GM23338 (cell line): Measurements from ENCODE around the gene TENT4B.

Source experiments
- CREB1 ChIP-seq: fragments of 250-450 bp; sonication (Bioruptor Pico); IDR thresholded peaks from 2 replicates; pipeline ENCODE4 v1.5.0; 2020; ENCODE audit warnings: low read depth, mild to moderate bottlenecking, moderate library complexity
- CTCF ChIP-seq, 2 experiments: fragments of 200-600 bp in 1 of 2; sonication (generic) in 1 of 2; conservative IDR thresholded peaks; 2 replicates each; pipeline versions ENCODE4 v1.5.1 to v1.6.1; 2016 to 2017; ENCODE audit warnings: antibody characterized with exemption in 2 of 2, low read depth in 2 of 2, mild to moderate bottlenecking in 2 of 2, moderate library complexity in 1 of 2
- EZH2 ChIP-seq: fragments of 200-600 bp; sonication (generic); IDR thresholded peaks from one replicate; pipeline ENCODE4 v1.8.0; 2017; ENCODE audit warnings: antibody characterized with exemption, mild to moderate bottlenecking, low read depth; ENCODE audit not compliant: unreplicated experiment
- EZH2phosphoT487 ChIP-seq: fragments of 200-600 bp; sonication (generic); IDR thresholded peaks from one replicate; pipeline ENCODE4 v1.8.1; 2018; ENCODE audit warnings: antibody characterized with exemption; ENCODE audit not compliant: unreplicated experiment
- JUNB ChIP-seq: IDR thresholded peaks from one replicate; pipeline ENCODE4 v1.6.1; 2016; ENCODE audit warnings: antibody characterized with exemption; ENCODE audit not compliant: unreplicated experiment
- NANOG ChIP-seq: IDR thresholded peaks from 2 replicates; pipeline ENCODE4 v1.6.1; 2016; ENCODE audit warnings: antibody characterized with exemption, borderline replicate concordance
- POLR2AphosphoS5 ChIP-seq: IDR thresholded peaks from 2 replicates; pipeline ENCODE4 v1.6.1; 2016; ENCODE audit warnings: antibody characterized with exemption, low read depth
- REST ChIP-seq: IDR thresholded peaks from one replicate; pipeline ENCODE4 v1.6.1; 2018; ENCODE audit warnings: antibody characterized with exemption; ENCODE audit not compliant: unreplicated experiment
- ZNF114 ChIP-seq: fragments of 250-450 bp; sonication (Bioruptor Pico); IDR thresholded peaks from 2 replicates; pipeline ENCODE4 v1.5.0; 2020; ENCODE audit warnings: mild to moderate bottlenecking, moderate library complexity

- TF ChIP-seq CTCF (conservative IDR thresholded peaks at IDR 0.05; ENCODE audit: low read depth in 2 of 2): no peak
- no peak for TF ChIP-seq EZH2phosphoT487
- no peak for TF ChIP-seq NANOG
- TF ChIP-seq POLR2AphosphoS5: no peak
- no peak for TF ChIP-seq EZH2
- TF ChIP-seq CREB1: no peak
- no peak for TF ChIP-seq REST
- TF ChIP-seq JUNB: no peak
- no peak for TF ChIP-seq ZNF114 (CRISPR knock-in tag)
These were observed 19.3 kb downstream of the TENT4B start for GRCh38 chr16:50172195-50172922.
